NOMO-1 treated with DMSO at 0.1 percent for 48 hours (cell line): ENCODE results near the gene LYVE1.

Experiments used
- DNase-seq: peaks from one replicate; lab custom pipeline; 2025; ENCODE audit not compliant: unreplicated experiment; lab: John Stamatoyannopoulos, UW

The LYVE1 gene

GRCh38 chr11:10592331-10592730 lies 23.9 kb upstream of the LYVE1 start:
- DNase-seq = peak; percentile 81

GRCh38 chr11:10591741-10592140 lies 23.3 kb upstream of the LYVE1 start:
- no peak for DNase-seq

DNA sequence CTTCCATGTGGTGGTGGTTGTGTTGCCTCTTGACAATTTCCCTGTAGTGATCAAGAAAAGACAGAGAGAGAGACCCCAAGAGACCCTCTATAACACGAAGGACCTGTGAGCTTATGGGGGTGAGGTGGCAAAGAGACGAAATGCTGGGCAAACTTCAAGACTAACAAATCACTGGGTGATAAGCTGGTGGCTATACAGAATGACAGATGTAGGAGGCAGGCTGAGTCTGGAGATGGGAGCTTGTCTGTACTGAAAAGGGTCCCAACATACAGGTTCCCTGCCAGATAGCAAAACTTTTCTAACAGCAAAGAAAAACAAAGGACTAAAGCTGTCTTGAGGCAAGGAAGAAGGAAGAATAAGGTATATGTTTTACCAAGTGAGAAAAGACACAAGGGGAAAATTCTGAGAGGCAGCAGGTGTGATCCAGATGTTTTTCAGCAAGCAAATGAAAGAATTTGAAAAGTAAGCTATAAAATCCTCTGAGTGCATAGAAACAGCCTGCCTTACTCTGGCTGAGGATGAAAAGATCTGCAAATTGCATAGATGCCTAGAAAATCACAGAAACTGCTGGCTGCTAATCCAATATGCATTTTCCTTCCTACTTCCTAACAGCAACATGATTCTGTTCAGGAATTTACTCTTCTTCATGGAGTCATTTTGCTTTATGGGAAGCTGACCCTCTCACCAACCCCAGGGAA lies 21.9 kb upstream of the LYVE1 start:
- DNase-seq = no peak

DNA sequence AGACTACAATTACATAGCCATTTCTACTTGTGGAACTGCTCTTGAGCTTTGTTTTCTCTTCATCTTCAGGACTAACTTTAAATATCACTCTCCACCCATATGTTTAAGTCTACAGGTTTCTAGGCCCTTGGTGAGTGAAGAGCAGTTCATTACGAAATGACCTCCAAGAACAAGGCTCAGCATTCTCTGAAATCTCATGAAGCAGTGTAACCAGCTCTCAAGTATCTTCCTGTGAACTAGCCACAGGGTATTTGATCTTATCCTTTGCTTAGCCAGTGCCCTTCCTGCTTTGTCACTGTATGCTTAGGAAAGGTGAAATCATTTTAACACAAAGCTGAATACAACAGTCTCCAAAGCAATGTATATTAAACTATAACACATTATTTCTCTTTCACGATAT lies 20.4 kb upstream of the LYVE1 start:
- DNase-seq = no peak

- DNase-seq = no peak
These were observed 19.5 kb upstream of the LYVE1 start for GRCh38 chr11:10587995-10588394.

DNA sequence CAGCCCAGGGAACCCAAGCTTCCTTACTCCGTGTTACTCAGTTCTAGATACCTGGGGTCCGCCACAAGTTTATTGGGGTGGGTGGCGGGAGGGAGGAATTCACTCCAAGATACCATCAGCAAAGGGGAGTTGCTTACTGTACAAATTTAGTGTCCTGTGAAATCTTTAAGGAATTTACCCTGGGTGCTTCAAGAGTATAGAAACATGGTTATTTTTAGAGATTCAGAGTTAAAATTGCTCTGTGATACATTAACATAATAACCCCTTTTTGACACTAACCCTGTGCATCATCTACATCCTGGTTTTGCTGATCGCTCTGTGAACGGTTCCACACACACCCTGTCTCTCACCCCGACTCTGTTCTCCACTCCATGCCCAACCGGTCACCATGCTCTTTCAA lies 18.9 kb upstream of the LYVE1 start:
- DNase-seq = no peak

GRCh38 chr11:10584071-10584501 lies 15.6 kb upstream of the LYVE1 start:
- DNase-seq = no peak

GRCh38 chr11:10581481-10582019 lies 13.1 kb upstream of the LYVE1 start:
- peak; percentile 90 for DNase-seq

- no peak for DNase-seq
These were observed 12.2 kb upstream of the LYVE1 start for GRCh38 chr11:10580623-10581022.

GRCh38 chr11:10579700-10580099 lies 11.2 kb upstream of the LYVE1 start:
- DNase-seq = no peak

GRCh38 chr11:10576035-10576398 lies 7.6 kb upstream of the LYVE1 start:
- DNase-seq = no peak

GRCh38 chr11:10575346-10576034 lies 7.0 kb upstream of the LYVE1 start:
- DNase-seq = no peak

DNA sequence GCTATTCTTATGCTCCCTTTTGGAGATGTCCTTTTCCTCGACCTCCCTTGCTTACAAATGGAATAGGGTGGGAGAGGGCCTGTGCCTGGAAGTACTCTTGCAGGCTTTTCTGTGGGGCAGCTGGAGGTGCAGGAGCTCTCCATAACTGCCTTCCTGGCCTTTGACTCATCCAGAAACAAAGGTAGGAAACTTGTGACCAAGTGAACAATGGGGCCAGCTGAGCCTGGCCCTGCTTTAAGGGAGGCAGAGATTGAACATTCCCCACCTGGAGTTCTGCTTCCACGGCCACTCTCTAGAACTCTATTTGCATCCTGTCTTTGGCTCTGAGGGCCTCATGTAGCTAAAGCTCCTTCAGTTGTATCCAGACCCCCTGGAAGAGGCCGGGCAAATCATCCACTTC lies 5.1 kb upstream of the LYVE1 start:
- DNase-seq = no peak

GRCh38 chr11:10573028-10573427 lies 4.6 kb upstream of the LYVE1 start:
- no peak for DNase-seq

- no peak for DNase-seq
These were observed 4.1 kb upstream of the LYVE1 start for GRCh38 chr11:10572533-10572932.

DNA sequence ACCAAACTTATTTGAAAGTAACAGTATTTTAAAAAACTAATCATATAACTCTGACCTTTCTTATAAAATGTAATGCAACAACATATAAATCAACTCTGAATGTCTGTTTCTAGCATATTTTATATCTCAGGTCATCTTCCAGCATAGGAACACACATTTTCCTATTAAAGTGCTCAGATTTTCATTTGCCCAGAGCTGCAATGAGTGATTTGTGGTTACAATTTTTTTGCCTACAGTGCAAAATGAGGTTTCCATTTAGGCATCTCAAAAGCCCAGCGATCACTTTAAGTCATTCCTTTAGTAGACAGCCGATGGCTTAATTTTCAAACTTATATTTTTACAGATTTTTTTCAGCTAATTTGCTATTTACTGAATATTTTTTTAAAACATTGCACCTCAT lies 1.0 kb downstream of the LYVE1 start:
- DNase-seq = no peak

- no peak for DNase-seq
These were observed 2.1 kb downstream of the LYVE1 start for GRCh38 chr11:10566257-10566957.

DNA sequence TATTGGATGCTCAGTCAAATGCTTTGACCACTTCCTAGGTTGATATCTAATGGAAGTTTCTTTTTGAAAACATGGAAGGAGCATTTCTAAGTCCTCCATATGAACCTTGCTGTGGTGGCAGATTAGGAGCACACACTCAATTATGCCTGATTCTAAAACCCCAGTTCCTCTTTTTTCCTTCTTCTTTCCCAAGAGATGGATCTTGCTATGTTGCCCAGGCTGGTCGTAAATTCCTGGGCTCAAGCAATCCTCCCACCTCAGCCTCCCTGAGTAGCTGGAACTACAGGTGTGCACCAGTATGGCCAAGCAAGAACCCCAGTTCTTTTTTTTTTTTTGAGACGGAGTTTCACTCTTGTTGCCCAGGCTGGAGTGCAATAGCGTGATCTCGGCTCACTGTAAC lies 3.0 kb downstream of the LYVE1 start:
- DNase-seq = no peak

DNA sequence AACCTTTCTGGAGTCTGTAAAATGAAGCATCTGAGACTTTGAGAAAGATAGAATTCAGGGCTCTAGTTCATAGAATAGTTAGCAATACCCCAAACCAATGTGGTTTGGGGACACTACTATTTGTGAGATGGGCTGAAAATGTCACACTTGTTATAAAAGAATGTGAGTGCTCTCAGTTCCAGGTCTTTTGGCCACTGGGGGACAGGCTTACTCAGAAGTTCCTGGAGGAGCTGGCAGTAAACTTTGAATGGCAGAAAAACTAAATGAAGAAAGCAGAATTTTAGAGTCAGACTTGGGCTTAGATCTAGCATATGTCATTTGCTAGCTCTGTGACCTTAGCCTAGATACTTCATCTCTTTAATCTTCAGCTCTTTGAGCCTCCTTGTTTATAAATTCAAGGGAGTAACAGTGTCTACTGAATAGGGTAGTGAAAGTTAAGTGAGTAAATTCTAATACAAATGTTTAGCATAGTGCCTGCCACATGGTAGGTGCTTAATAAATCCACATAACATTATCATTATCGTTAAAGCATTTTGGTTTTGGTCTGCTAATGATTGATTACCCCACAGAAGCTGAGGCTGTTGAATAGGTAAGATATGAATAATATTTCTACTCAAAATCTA lies 3.7 kb downstream of the LYVE1 start:
- no peak for DNase-seq

DNA sequence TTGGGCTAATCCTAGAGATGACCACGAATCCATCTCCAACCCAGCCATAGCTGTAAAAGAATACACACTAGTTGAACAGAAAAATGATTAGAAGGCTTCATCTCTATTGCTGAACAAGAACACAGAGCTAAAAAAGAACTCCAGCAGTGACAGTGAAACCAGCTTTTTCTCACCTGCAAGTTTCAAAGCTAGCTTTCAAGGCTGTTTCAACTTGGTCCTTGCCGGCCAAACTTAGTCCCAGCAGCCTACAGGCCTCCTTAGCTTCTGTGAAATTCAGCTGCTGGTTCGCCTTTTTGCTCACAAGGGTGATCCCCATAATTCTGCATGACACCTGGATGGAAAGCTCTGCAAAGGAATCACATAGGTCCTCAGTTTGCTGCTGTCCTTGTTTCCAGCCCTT lies 4.4 kb downstream of the LYVE1 start:
- no peak for DNase-seq

- no peak for DNase-seq
These were observed 6.5 kb downstream of the LYVE1 start for GRCh38 chr11:10561947-10562346.
